Neural cell (in vitro differentiated cells): ENCODE results near the gene CAPN10. TPM values are rescaled to one million over a fixed set of nuclear protein-coding genes. Genes with fewer than 3 reads are reported as not detected.

Experiments
- H2AFZ ChIP-seq: fragments of 200-600, 300-800 bp; sonication (generic), shearing (Covaris generic); 2 replicates; pipeline ENCODE4 v1.6.0; 2014; ENCODE audit warnings: low read depth, mild to moderate bottlenecking, antibody characterized with exemption, low read length, moderate library complexity
- H3F3A ChIP-seq: fragments of 200-600 bp; shearing (Covaris generic); 2 replicates; pipeline ENCODE4 v1.6.1; 2016; ENCODE audit warnings: mild to moderate bottlenecking, moderate library complexity, mixed read lengths, antibody characterized with exemption, low read length; ENCODE audit not compliant: insufficient read depth, poor library complexity, severe bottlenecking
- H3K27ac ChIP-seq: fragments of 200-600, 300-800 bp; sonication (generic), shearing (Covaris generic); 2 replicates; pipeline ENCODE4 v1.5.1; 2014; ENCODE audit warnings: mild to moderate bottlenecking, low read length, moderate library complexity
- H3K27me3 ChIP-seq: fragments of 300-800, 200-600 bp; sonication (generic), shearing (Covaris generic); 2 replicates; pipeline ENCODE4 v1.6.0; 2014; ENCODE audit warnings: mild to moderate bottlenecking, low read depth, low read length, moderate library complexity; ENCODE audit not compliant: insufficient read depth
- H3K36me3 ChIP-seq: fragments of 300-800, 200-600 bp; sonication (generic), shearing (Covaris generic); 2 replicates; pipeline ENCODE4 v1.5.1; 2014; ENCODE audit warnings: mild to moderate bottlenecking, antibody characterized with exemption, low read length, moderate library complexity; ENCODE audit not compliant: insufficient read depth
- H3K4me2 ChIP-seq: fragments of 300-800, 200-600 bp; sonication (generic), shearing (Covaris generic); 2 replicates; pipeline ENCODE4 v1.6.0; 2014; ENCODE audit warnings: mild to moderate bottlenecking, low read length
- H3K4me3 ChIP-seq: fragments of 300-800, 200-600 bp; sonication (generic), shearing (Covaris generic); 2 replicates; pipeline ENCODE4 v1.5.1; 2014; ENCODE audit warnings: mild to moderate bottlenecking, low read length, moderate library complexity
- H3K79me2 ChIP-seq: fragments of 200-600 bp; shearing (Covaris generic); replicated peaks from 2 replicates; pipeline ENCODE4 v1.6.0; 2014; ENCODE audit warnings: mild to moderate bottlenecking, low read length, moderate library complexity; ENCODE audit not compliant: insufficient read depth
- H3K9ac ChIP-seq: fragments of 300-800, 200-600 bp; sonication (generic), shearing (Covaris generic); 2 replicates; pipeline ENCODE4 v1.6.1; 2016; ENCODE audit warnings: mild to moderate bottlenecking, low read length, mixed read lengths
- H3K9me2 ChIP-seq: fragments of 200-600 bp; shearing (Covaris generic); 2 replicates; pipeline ENCODE4 v1.6.1; 2016; ENCODE audit warnings: mild to moderate bottlenecking, low read length, mixed read lengths; ENCODE audit not compliant: insufficient read depth
- H3K9me3 ChIP-seq: fragments of 200-600, 300-800 bp; sonication (generic), shearing (Covaris generic); 2 replicates; pipeline ENCODE4 v1.6.1; 2016; ENCODE audit warnings: mild to moderate bottlenecking, mixed run types, low read length, moderate library complexity, mixed read lengths
- H4K20me1 ChIP-seq: fragments of 200-600 bp; shearing (Covaris generic); 2 replicates; pipeline ENCODE4 v1.6.1; 2016; ENCODE audit warnings: mild to moderate bottlenecking, mixed run types; ENCODE audit not compliant: insufficient read depth
- CTCF ChIP-seq: fragments of 450-650 bp; IDR thresholded peaks from 2 replicates; pipeline ENCODE4 v1.5.1; 2014; ENCODE audit warnings: antibody characterized with exemption, mild to moderate bottlenecking, moderate library complexity; ENCODE audit not compliant: poor library complexity, severe bottlenecking
- EP300 ChIP-seq: fragments of 450-650 bp; conservative IDR thresholded peaks from 2 replicates; pipeline ENCODE4 v1.6.1; 2014; ENCODE audit warnings: antibody characterized with exemption, mild to moderate bottlenecking, moderate library complexity; ENCODE audit not compliant: poor library complexity, severe bottlenecking
- EZH2 ChIP-seq: fragments of 200-600, 300-800 bp; shearing (Covaris generic), sonication (generic); IDR thresholded peaks from 2 replicates; pipeline ENCODE4 v1.6.1; 2014; ENCODE audit warnings: antibody characterized with exemption, low read length, borderline replicate concordance, mild to moderate bottlenecking; ENCODE audit not compliant: insufficient read depth, poor library complexity, severe bottlenecking
- MXI1 ChIP-seq: fragments of 450-650 bp; conservative IDR thresholded peaks from 2 replicates; pipeline ENCODE4 v1.6.1; 2014; ENCODE audit warnings: antibody characterized with exemption, mild to moderate bottlenecking; ENCODE audit not compliant: poor library complexity, severe bottlenecking
- POLR2AphosphoS5 ChIP-seq: IDR thresholded peaks from 2 replicates; pipeline ENCODE4 v1.6.1; 2012
- RAD21 ChIP-seq: fragments of 450-650 bp; conservative IDR thresholded peaks from 2 replicates; pipeline ENCODE4 v1.6.1; 2014; ENCODE audit warnings: antibody characterized with exemption, mild to moderate bottlenecking, moderate library complexity
- REST ChIP-seq: IDR thresholded peaks from 2 replicates; pipeline ENCODE4 v1.6.1; 2012; ENCODE audit warnings: borderline replicate concordance
- SMC3 ChIP-seq: fragments of 450-650 bp; conservative IDR thresholded peaks from 2 replicates; pipeline ENCODE4 v1.6.1; 2014; ENCODE audit warnings: antibody characterized with exemption, mild to moderate bottlenecking, moderate library complexity; ENCODE audit not compliant: poor library complexity
- TAF1 ChIP-seq: IDR thresholded peaks from 2 replicates; pipeline ENCODE4 v1.6.1; 2012; ENCODE audit warnings: low read depth
- polyA plus RNA-seq: library from polyadenylated mRNA; depleted of rRNA; stranded (reverse); fragments of >200 nt; gene quantifications from 2 replicates; pipeline ENCODE4 v1.2.3, GENCODE V29; 2014

Gene CAPN10
- polyA plus RNA-seq, 1 donor from 2014 or later = 120 TPM

DNA sequence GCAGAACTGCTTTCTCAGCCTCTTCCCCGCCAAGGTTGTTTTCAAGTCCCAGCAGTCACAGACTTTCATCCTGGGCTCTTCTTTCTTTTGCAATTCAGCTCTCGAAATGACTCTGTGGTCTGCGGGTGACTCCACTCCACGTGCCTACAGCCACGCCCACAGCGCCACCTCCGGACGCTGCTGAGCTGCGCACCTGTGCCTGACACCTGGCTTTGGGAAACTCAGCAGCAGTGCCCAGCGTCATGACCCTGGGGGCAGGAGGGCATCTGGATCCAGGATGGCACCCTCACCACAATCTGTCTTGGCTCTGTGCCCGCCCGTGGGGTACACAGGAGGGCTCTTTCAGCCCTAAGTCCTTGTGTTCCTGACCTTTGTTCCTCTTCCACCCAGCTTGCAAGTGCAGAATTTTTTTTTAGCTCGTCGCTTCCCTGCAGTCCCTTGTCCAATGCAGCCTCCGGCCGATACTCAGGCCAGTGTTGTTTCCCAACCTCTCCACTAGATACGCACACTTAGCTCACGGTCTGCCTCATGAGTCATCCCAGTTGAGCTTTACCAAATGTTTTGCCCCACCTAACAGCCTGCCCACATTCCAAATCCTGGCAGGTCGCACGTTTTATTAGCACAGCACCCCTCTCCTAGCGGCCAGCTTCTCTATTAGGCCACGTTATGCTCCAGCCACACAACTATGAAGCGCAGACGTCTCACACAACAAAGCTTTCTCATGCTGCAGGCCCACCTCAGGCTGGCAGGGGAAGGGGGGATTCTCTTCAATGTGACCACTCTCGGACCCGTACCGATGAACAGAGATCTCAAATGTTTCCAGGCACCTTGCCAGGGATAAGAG, 6.5 kb upstream of the CAPN10 start:
- Histone ChIP-seq H3K9ac (no peak overlapping the region), H3K4me2 (no peak overlapping the region)
- TF ChIP-seq SMC3 = no peak
- no peak for TF ChIP-seq MXI1
- TF ChIP-seq RAD21 = no peak
- no peak for TF ChIP-seq EZH2
- TF ChIP-seq TAF1 = no peak
- TF ChIP-seq POLR2AphosphoS5 = no peak
- no peak for TF ChIP-seq EP300
- TF ChIP-seq CTCF = no peak
- no peak for TF ChIP-seq REST

GRCh38 chr2:240581811-240582210, 4.7 kb upstream of the CAPN10 start:
- TF ChIP-seq SMC3 (no peak), EP300 (no peak), RAD21 (no peak), MXI1 (no peak), POLR2AphosphoS5 (no peak), CTCF (no peak), EZH2 (no peak), TAF1 (no peak), REST (no peak)
- H3K9me2 ChIP-seq = no peaks in the 10 kb centered on the region
- no peak overlapping the region for H3K9ac ChIP-seq
- no peaks in the 10 kb centered on the region for H4K20me1 ChIP-seq
- H3K9me3 ChIP-seq = no peaks in the 10 kb centered on the region
- no peak overlapping the region for H3K4me2 ChIP-seq
- H3K27ac ChIP-seq = no peak overlapping the region
- no peaks in the 10 kb centered on the region for H3K36me3 ChIP-seq
- H3F3A ChIP-seq = no peaks in the 10 kb centered on the region
- H3K79me2 ChIP-seq = peaks cover 25% of the 10 kb centered on the region
- H3K27me3 ChIP-seq = no peaks in the 10 kb centered on the region
- no peak overlapping the region for H2AFZ ChIP-seq
- H3K4me3 ChIP-seq = no peak overlapping the region

More for the DNA sequence above, 6.5 kb upstream of the CAPN10 start:
- H3K27ac ChIP-seq = no peak overlapping the region
- H3K4me3 ChIP-seq = no peak overlapping the region
- no peaks in the 10 kb centered on the region for H3K9me2 ChIP-seq
- H4K20me1 ChIP-seq = no peaks in the 10 kb centered on the region
- H3K9me3 ChIP-seq = no peaks in the 10 kb centered on the region
- no peaks in the 10 kb centered on the region for H3K36me3 ChIP-seq
- H3K27me3 ChIP-seq = no peaks in the 10 kb centered on the region
- H3F3A ChIP-seq = no peaks in the 10 kb centered on the region
- H3K79me2 ChIP-seq = peaks cover 14% of the 10 kb centered on the region
- H2AFZ ChIP-seq = no peak overlapping the region
